HG03469 (cell line): ENCODE measurements around the gene ANKRD22.
"Not testable (repeated sequence)": the region's sequence is repeated elsewhere in the genome, so short reads cannot be mapped to it uniquely, and the experiment has no call there.

ENCODE experiments used
- ATAC-seq: cut with Tn5 transposase; IDR thresholded peaks from one replicate; pipeline ENCODE4 v1.9.1; 2021; ENCODE audit warnings: mild to moderate bottlenecking, moderate library complexity, moderate number of reproducible peaks; ENCODE audit not compliant: unreplicated experiment

The ANKRD22 gene

DNA sequence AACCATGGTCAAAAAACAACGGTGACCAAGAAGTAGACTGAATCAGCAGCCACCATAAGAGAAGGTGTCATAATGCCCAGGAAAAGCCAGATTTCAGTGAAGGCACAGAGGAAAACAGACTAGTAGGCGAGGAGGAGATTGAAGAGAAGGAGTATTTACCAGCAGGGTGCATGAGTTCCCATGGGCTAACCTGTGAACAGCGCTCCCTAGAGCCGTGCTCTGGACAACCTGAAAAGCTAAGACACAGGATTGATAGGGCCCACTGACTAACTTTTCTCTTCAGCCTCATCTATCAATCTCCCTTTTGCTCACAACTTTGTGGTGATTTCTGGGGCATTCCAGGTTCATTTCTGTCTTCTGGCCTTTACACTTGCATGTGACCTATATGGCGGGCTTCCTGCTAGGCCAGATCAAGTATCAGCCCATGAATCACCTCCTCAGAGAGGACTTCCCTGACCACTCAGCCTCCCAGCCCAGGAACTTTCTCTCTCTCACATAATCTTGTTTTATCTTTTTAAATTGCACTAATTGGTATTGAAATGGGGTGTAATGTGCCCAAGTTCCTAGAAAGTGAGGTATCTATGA is 12.8 kb downstream of the ANKRD22 start:
- no peak for ATAC-seq

DNA sequence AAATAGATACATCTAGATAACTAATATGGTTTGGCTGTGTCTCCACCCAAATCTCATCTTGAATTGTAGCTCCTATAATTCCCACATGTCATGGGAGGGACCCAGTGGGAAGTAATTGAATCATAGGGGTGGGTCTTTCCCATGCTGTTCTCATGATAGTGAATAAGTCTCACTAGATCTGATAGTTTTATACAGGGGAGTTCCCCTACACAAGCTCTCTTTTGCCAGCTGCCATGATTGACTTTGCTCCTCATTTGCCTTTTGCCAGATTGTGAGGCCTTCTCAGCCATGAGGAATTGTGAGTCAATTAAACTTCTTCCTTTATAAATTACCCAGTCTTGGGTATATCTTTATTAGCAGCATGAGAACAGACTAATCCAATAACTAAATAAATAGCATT is 14.0 kb downstream of the ANKRD22 start:
- ATAC-seq = not testable (repeated sequence)

DNA sequence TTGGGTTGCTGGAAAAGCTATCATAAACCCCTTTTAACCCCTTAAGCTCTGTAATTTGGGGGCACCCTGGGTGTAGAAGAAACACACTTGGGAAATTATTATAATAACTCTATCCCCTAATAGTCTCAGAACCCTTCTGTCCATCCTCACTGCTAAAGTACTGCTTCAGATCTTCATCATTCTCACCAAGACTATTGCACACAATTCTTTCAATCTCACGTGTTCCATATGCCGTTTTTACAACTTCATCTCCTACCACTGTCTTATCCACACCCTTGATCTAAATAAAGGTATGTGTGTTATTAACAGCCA is 15.8 kb downstream of the ANKRD22 start:
- ATAC-seq = no peak

DNA sequence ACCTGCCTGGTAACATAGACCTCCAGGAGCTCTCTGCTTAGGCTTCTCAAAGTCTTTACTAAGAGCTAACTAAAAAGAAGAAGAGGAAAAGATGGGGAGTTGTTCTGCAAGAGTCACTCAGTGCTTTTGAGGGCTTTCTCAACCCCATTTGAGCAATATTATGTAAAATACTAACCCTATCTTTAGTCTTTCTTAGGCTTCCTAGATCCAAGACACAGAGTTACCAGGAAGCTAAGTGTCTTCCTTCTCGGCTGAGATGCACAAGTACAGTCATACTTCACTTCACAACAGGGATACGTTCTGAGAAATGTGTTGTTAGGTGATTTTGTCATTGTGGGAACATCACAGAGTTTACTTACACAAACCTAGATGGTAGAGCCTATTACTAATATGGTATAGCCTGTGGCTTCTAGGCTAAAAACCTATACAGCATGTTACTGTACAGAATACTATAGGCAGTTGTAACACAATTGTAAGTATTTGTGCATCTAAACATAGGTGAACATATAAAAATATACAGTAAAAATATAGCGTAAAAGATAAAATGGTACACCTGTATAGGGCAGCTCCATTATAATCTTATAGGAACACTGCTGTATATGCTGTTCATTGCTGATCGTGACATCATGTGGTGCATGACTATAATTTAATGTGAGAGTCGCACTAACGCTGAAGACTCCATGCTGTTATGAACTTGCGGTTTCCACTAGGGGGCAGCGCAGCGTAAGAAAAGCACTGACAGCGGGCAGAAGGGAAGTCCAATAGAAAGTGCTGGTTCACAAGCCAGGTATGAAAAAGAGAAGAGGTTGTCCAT is 16.3 kb downstream of the ANKRD22 start:
- no peak for ATAC-seq

DNA sequence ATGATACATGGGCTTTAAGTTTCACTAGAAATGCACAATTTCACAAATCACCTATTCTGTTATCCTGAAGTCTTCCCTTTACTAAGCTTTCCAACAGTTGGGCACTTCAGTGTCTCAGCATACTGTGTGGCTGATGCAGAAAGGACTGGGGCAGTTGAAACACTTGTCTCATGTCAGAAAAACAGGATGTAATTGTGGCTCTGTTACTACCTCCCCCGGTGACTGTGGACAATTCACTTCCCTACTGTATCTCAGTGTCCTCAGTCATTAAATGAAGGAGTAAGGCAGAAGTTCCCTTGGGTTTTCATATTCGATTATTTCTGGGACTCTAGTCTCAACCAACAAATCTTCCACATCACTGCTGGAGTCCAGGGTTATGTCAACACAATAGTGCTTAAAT is 17.9 kb downstream of the ANKRD22 start:
- ATAC-seq = no peak

DNA sequence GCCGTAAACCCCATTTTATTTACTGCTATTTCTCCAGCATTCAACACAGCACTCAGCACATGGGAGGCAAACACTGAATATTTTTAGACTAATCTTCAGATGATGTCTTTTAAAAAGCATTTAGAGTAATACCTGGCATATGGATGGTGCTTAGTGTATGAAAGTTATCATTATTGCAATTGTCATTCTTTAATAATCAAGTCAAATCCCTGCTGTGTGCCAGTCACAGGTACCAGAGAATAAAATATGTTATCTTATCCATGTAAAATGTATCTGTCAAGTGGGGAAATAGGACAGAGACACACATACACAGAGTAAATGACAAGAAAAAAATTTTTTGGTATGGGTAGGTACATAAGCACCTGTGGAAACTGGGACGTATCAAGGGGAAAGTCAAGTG is 18.5 kb downstream of the ANKRD22 start:
- ATAC-seq = no peak

DNA sequence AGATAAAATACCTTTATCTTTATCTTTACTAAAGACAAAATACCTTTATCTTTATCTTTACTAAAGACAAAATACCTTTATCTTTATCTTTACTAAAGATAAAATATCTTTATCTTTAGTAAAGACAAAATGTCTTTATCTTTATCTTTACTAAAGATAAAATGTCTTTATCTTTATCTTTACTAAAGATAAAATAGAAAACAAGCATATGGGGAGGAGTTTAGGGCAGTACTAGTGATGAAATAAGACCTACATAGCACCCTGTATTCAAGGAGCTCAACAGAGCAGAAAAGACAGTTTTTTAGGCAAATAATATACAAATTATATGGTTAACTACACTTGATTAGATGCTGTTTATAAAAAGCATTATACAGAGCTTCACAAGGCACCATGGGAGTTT is 19.3 kb downstream of the ANKRD22 start:
- ATAC-seq = no peak

DNA sequence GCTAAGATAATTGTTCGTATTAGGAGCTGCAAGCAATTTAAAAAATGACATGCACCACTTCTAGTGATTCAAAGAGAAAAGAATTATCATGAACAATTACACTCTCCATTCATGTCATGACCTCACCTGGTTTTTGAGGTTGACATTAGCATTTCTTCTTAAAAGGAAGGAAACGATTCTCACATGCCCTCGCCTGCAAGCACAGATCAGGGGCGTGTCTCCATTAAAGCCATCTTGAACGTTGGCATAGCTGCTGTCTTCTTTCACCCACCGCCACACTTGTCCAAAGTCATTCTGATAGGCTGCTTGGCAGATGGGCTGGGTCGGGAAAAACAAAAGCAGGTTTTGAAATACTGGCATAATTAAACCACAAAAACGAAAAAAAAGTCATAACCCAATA is 19.9 kb downstream of the ANKRD22 start:
- ATAC-seq = no peak

DNA sequence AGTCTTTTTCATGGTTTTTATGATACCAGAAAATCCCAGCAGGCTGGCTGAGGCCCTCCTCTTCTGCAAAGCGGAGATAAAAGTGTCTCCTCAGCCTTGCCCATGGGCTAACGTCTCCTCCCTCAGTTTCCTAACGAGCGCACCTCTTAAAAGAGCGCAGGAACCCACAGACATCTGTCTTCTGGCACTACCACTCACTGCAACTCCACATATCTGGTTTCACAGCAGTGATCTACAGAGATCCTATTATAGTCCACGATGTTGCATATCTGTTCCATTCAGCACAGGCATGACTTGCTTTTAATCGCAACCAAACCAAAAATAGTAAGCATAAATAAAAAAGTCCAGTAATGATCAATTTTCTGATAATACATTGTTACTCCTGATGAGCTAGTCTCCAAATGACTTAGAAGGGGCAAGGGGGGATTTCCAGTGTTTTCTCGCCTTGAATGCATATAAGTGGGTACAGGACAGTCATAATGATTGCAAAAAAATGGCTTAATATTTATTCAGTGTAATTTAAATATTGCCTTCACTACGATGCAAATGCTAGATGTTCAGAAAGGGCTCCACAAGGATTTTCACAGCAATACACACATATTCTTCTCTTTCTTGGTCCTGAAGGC is 20.9 kb downstream of the ANKRD22 start:
- ATAC-seq = no peak

DNA sequence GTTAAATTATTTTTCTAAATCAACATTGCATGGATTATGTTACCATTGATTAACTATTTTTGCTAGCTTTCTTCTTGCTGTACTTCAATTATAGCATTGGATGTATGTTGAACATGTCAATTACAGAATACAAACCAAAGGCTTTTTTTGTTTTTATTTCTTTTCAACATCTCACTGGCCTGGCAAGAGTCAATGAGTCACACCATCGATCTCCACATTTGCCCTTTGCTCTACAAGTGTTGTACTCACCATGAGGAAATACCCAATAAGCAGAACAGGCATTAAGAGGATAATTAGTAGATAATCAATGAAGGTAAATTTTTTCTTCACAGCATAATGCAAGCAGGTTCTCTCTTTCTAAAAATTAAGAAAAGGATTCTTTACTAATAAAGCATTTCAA is 23.3 kb downstream of the ANKRD22 start:
- ATAC-seq = no peak

DNA sequence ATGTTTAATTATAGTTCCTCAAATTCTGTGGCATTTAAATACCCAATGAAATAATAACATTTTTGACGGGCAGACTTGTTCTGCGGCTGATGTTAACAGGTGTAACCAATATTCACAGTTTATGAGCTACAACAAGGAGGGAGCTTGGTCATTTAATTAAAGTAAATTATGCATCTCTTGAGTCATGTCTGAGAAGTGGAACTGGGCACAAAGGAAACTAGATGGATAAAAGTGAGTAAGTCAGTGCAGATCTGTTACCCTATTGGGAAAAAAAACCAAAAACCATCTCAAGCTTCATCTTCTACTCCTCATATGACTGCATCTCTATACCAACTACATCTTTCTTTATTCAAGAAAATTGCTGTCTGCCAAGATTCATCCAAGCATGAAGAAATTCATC is 24.0 kb downstream of the ANKRD22 start:
- ATAC-seq = no peak

DNA sequence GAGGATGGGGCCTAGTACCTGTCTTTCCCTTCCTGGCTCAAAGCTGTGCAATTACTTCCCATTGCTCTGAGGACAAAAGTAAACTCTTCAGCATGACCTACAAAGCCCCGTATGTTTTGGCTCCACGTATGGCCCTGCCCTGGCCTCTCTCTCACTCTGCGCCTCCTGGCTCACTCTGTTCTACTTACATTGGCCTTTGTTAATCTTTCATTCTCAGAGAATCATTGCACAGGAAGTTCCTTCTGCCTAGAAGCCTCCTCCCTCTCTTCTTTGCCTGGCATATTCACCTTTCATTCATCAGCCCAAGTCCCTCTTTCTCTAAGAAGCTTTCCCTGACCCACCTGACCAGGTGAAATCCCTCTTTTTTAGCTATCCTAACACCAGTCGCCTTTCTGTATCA is 25.3 kb downstream of the ANKRD22 start:
- no peak for ATAC-seq

DNA sequence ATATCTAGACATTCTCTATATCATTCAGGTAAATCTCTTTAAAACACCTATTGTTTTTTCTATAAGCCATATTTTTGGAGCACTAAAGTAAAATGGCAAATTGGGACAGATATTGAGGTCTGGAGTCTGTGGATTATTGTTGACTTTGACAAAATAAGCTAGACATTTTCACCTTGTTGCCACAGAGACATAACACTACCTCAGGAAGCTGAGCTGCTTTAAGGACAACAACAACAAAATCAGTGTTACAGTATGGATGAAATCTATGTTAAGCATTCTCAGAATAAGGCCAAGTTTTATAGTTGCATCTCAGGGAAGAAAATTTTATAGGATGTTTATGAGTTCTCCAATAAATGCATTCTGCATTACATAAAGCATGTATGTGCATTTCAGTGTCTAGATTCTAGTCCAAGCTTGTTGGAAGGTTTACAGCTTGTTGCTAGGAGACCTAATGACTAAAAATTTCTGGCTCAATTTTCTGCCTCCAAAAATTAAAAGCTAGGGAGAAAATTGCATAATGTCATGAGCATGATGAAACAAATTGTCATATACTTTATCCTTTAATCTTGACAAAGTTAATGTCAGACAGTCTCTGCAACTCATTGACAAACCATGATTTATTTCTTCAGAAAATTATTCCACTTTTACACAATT is 30.8 kb downstream of the ANKRD22 start:
- no peak for ATAC-seq

DNA sequence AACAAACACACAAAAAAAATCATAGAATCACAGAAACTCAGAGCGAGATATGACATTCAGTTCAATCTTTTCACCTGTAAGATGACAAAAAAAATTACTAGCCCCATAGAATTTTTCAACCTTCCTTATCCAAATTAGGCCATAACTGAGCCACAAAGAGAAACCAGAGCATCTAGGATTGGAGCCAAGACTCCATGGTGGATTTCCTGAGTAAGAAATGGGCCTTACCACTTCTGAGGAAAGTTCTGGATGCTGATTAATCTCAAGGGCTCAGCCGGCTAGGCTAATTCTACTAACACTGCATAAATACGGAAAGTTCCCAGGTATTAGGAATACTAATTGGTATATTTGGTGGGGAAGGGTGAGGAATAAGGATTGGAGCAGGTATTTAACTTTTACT is 32.4 kb downstream of the ANKRD22 start:
- ATAC-seq = no peak

DNA sequence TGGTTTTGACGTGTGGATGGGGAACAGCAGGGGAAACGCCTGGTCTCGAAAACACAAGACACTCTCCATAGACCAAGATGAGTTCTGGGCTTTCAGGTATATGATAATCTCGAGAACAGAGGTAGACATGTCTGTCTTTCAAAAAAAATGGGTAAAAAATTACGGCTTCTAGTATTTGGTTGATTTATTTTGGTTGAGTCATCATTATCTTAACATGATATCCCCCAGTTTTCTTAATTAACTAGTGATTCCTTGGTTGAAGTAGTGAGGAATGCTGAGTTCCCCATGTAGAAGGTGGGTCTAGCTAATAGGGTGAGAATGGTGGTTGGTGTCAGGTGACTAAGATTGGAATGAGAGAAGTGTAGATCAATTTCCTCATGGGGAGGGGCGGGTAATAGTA is 38.4 kb downstream of the ANKRD22 start:
- ATAC-seq = no peak

DNA sequence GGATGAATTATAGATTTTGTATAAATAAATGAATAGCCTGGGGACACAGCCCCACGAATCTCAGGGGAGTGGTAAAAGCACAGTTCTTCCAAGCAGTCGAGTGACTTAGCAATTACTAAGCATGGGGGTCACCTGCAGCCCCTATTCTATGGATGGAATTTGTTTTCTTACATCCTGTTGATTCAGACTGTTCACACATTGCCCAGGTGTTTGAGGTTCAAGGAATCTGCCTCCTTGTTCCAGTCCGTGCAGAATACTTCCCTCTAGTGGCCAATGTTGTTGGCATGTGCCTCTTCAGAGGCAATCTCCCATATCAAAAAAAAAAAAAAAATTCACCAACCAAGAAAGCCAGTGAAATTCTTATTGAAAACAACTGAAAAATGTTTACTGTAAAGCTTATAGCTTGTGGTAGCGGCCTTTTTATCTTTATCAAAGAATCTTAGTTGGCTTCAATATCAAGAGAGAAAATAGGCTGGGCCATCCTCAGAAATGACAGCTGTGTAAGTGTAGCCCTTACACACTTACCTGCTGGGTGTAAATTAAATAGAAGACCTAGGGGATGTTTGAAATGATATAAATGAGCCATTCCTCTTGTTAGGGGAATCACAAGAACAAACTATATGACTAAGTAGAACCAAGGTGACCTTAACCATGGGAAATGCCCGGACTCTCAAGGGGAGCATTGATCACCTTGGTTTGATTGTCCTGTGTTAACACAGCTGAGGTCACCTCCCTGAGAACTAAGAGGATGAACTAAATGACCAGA is 41.3 kb downstream of the ANKRD22 start:
- ATAC-seq = no peak

DNA sequence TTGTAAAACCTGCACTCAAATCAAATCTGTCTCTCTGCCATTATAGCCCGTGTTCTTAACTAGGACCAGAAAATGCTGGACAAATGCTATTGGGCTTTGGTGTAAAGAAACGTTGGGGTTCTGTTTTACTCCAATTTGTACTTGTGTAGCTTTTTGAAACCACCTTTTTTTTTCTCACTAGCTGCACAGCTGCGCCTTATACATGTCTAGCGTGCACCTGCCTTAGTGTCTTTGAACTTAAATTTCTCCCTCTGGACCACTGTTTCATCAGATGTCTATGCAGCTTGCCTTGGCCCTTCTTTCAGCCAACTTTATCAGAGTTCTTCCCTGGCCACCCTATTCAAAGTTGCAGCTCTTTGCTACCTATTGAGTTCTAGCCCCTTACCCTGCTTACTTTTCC is 42.0 kb downstream of the ANKRD22 start:
- ATAC-seq = no peak

DNA sequence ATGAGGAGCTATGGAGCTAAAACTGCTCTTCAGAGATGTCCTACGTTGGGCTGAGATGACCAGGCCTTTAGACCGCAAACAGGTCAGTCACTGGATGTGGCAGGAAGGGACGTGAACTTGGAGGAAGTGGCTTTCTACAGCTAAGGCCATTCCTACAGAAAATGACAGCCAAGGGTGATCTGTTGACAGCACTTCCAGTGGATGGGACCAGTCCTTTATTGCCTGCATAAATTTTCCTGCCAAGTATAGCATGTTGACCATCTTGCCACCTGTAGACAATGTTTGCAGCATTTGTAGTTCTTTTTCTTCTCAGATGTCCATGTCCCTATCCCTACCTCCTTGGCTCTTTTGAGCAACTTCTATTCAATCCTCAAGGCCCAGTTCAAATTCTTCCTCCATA is 45.7 kb downstream of the ANKRD22 start:
- no peak for ATAC-seq

DNA sequence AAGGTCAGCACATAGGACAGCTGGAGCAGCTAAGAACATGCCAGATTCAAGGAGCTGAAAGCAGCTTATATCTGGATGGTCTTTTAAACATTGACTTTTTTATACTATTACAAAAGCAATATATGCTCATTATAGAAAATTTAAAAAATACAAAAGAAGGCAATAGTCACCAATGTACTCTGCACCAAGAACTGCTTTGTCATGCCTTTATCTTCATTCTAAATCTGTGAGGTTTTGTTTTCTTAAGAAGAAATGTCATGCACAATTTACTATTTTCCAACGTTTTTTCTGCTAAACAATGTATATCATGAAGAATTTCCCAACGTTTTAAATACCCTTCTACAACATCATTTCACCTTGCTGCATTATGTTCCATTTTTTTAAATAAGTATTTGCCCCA is 46.3 kb downstream of the ANKRD22 start:
- no peak for ATAC-seq

DNA sequence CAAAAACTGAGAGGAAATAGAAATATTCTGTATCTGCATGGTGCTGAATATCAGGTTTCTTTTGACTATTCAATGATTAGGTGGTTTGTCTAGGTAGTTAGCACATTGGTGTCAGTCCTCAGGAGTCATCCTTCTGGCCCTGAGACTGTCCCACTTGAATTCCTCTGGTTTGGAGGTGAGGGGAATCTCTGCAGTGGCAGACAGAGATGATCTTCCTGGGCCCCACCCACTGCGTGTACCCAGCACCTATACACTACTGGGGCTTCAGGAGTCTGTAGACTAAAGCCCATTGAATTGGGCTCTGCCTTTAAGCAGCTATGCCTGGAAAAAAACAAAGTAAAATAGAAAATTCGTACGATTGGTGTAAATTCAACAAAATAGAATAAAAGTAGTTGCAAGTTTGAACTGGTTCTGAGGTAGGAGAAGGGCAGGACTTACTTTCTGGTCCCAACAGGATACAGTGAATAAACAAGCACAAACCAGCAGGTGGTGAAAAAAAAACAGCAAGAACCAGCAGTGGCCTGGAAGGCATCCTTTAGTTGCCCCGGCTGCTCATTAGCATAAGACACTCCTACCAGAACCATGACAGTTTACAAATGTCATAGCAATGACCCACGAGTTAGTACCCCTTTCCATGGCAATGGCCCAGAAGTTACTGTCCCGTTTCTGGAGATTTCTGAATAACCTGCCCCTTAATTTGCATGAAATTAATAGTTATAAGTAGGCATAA is 47.4 kb downstream of the ANKRD22 start:
- ATAC-seq = no peak

DNA sequence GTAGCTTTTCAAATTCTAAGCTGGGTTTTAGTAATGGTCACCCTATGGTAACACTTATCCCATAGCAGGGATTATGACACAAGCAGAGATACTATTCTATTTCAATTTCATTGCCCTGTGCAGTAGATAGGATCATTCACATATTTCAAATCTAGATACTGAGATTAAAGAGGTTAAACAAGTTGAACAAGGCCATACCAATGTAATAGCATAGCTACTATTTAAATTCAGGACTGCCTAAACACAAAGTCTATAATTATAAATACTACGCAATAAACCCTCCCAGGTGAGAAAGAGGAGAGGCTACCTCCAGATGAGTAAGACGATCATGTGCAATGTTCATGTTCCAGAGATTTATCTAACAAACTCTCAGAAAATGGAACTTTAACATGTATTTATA is 48.0 kb downstream of the ANKRD22 start:
- no peak for ATAC-seq
